Upper lobe of left lung (tissue), 4 donors: Measurements from ENCODE around the gene PHACTR1.

ENCODE experiments used
- POLR2A ChIP-seq, 4 donors: fragments of 450-650 bp; IDR thresholded peaks; one replicate each; pipeline ENCODE4 v1.5.1; 2016 to 2017; ENCODE audit warnings: antibody characterized with exemption in 4 of 4, mild to moderate bottlenecking in 2 of 4
- TF ChIP-seq, protein P1 (sequence below), 6 experiments: fragments of 450-650 bp in 4 of 6; fragments of 200-600 bp in 2 of 6; sonication (generic) in 2 of 6; IDR thresholded peaks; one replicate each; pipeline ENCODE4 v1.5.1; 2016 to 2019; ENCODE audit warnings: antibody characterized with exemption in 6 of 6

GRCh38 chr6:13187692-13188091 lies 471.1 kb downstream of the PHACTR1 start:
- TF ChIP-seq, protein P1, sequence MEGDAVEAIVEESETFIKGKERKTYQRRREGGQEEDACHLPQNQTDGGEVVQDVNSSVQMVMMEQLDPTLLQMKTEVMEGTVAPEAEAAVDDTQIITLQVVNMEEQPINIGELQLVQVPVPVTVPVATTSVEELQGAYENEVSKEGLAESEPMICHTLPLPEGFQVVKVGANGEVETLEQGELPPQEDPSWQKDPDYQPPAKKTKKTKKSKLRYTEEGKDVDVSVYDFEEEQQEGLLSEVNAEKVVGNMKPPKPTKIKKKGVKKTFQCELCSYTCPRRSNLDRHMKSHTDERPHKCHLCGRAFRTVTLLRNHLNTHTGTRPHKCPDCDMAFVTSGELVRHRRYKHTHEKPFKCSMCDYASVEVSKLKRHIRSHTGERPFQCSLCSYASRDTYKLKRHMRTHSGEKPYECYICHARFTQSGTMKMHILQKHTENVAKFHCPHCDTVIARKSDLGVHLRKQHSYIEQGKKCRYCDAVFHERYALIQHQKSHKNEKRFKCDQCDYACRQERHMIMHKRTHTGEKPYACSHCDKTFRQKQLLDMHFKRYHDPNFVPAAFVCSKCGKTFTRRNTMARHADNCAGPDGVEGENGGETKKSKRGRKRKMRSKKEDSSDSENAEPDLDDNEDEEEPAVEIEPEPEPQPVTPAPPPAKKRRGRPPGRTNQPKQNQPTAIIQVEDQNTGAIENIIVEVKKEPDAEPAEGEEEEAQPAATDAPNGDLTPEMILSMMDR (IDR thresholded peaks at IDR 0.05), result no peak
- no peak for TF ChIP-seq POLR2A (IDR thresholded peaks at IDR 0.05)
